ENCODE results near the gene APC.

APC gene

GRCh38 chr5:112763165-112763564, 25.5 kb downstream of the APC start:
- no peak overlapping the region for H3K4me3 ChIP-seq (replicated peaks; ENCODE audit: low read depth, low read length)
- DNase-seq (ENCODE audit: extremely low read depth, low read depth): no peak
- TF ChIP-seq CTCF (IDR thresholded peaks at IDR 0.05; ENCODE audit: low read depth, low read length, missing control alignments): no peak

- no peak for TF ChIP-seq CTCF (IDR thresholded peaks at IDR 0.05; ENCODE audit: low read depth, low read length, missing control alignments)
Observed at GRCh38 chr5:112772124-112772523, 34.4 kb downstream of the APC start.

GRCh38 chr5:112776301-112776856, 38.7 kb downstream of the APC start:
- peak; percentile 4 for DNase-seq (ENCODE audit: extremely low read depth, low read depth)
- no peak for TF ChIP-seq CTCF (IDR thresholded peaks at IDR 0.05; ENCODE audit: low read depth, low read length, missing control alignments)
- no peak overlapping the region for H3K4me3 ChIP-seq (replicated peaks; ENCODE audit: low read depth, low read length)

More at GRCh38 chr5:112772124-112772523, 34.4 kb downstream of the APC start:
- no peak overlapping the region for H3K4me3 ChIP-seq (replicated peaks; ENCODE audit: low read depth, low read length)
- no peak for DNase-seq (ENCODE audit: extremely low read depth, low read depth)

- no peak for TF ChIP-seq CTCF (IDR thresholded peaks at IDR 0.05; ENCODE audit: low read depth, low read length, missing control alignments)
- no peak overlapping the region for H3K4me3 ChIP-seq (replicated peaks; ENCODE audit: low read depth, low read length)
- no peak for DNase-seq (ENCODE audit: extremely low read depth, low read depth)
Observed at GRCh38 chr5:112779531-112779930, 41.8 kb downstream of the APC start.

- no peak for TF ChIP-seq CTCF (IDR thresholded peaks at IDR 0.05; ENCODE audit: low read depth, low read length, missing control alignments)
- H3K4me3 ChIP-seq (replicated peaks; ENCODE audit: low read depth, low read length): no peak overlapping the region
- no peak for DNase-seq (ENCODE audit: extremely low read depth, low read depth)
Observed at GRCh38 chr5:112784726-112785125, 47.0 kb downstream of the APC start.

- no peak overlapping the region for H3K4me3 ChIP-seq (replicated peaks; ENCODE audit: low read depth, low read length)
- TF ChIP-seq CTCF (IDR thresholded peaks at IDR 0.05; ENCODE audit: low read depth, low read length, missing control alignments): no peak
- no peak for DNase-seq (ENCODE audit: extremely low read depth, low read depth)
Observed at GRCh38 chr5:112787261-112787660, 49.6 kb downstream of the APC start.

GRCh38 chr5:112787896-112788295, 50.2 kb downstream of the APC start:
- DNase-seq (ENCODE audit: extremely low read depth, low read depth): no peak
- H3K4me3 ChIP-seq (replicated peaks; ENCODE audit: low read depth, low read length): no peak overlapping the region
- no peak for TF ChIP-seq CTCF (IDR thresholded peaks at IDR 0.05; ENCODE audit: low read depth, low read length, missing control alignments)

Data from HFF-Myc (cell line).